ENCODE data around the gene MTUS2.

MTUS2 gene

GRCh38 chr13:28859069-28859468 is 38.9 kb downstream of the MTUS2 start:
- no peak for DNase-seq (ENCODE audit: low spot score)

GRCh38 chr13:28859717-28860116 is 39.6 kb downstream of the MTUS2 start:
- no peak for DNase-seq (ENCODE audit: low spot score)

GRCh38 chr13:28864544-28864943 is 44.4 kb downstream of the MTUS2 start:
- DNase-seq (ENCODE audit: low spot score) = no peak

- DNase-seq (ENCODE audit: low spot score) = no peak
Measured at GRCh38 chr13:28865149-28865744, 45.1 kb downstream of the MTUS2 start.

GRCh38 chr13:28865951-28866350 is 45.8 kb downstream of the MTUS2 start:
- no peak for DNase-seq (ENCODE audit: low spot score)

- no peak for DNase-seq (ENCODE audit: low spot score)
Measured at GRCh38 chr13:28866932-28867331, 46.8 kb downstream of the MTUS2 start.

- no peak for DNase-seq (ENCODE audit: low spot score)
Measured at GRCh38 chr13:28867564-28867963, 47.4 kb downstream of the MTUS2 start.

GRCh38 chr13:28872427-28873176 is 52.5 kb downstream of the MTUS2 start:
- no peak for DNase-seq (ENCODE audit: low spot score)

- DNase-seq (ENCODE audit: low spot score) = no peak
Measured at GRCh38 chr13:28875846-28876615, 55.9 kb downstream of the MTUS2 start.

- peak; percentile 9 for DNase-seq (ENCODE audit: low spot score)
Measured at GRCh38 chr13:28877408-28877807, 57.3 kb downstream of the MTUS2 start.

- DNase-seq (ENCODE audit: low spot score) = no peak
Measured at GRCh38 chr13:28885181-28885580, 65.0 kb downstream of the MTUS2 start.

- no peak for DNase-seq (ENCODE audit: low spot score)
Measured at GRCh38 chr13:28889086-28889732, 69.1 kb downstream of the MTUS2 start.

- no peak for DNase-seq (ENCODE audit: low spot score)
Measured at GRCh38 chr13:28890712-28891111, 70.6 kb downstream of the MTUS2 start.

- no peak for DNase-seq (ENCODE audit: low spot score)
Measured at GRCh38 chr13:28918030-28918429, 97.9 kb downstream of the MTUS2 start.

- DNase-seq (ENCODE audit: low spot score) = no peak
Measured at GRCh38 chr13:28922341-28922740, 102.2 kb downstream of the MTUS2 start.

GRCh38 chr13:28935104-28935503 is 115.0 kb downstream of the MTUS2 start:
- no peak for DNase-seq (ENCODE audit: low spot score)

- no peak for DNase-seq (ENCODE audit: low spot score)
Measured at GRCh38 chr13:28942906-28943305, 122.8 kb downstream of the MTUS2 start.

GRCh38 chr13:28953714-28954418 is 133.7 kb downstream of the MTUS2 start:
- DNase-seq (ENCODE audit: low spot score) = no peak

GRCh38 chr13:28954419-28954725 is 134.2 kb downstream of the MTUS2 start:
- no peak for DNase-seq (ENCODE audit: low spot score)

- no peak for DNase-seq (ENCODE audit: low spot score)
Measured at GRCh38 chr13:28954810-28955209, 134.7 kb downstream of the MTUS2 start.

GRCh38 chr13:28955264-28955966 is 135.3 kb downstream of the MTUS2 start:
- DNase-seq (ENCODE audit: low spot score) = no peak

GRCh38 chr13:28958018-28958417 is 137.9 kb downstream of the MTUS2 start:
- no peak for DNase-seq (ENCODE audit: low spot score)
